ENCODE measurements around the gene CCL5. TPM values are rescaled to one million over a fixed set of nuclear protein-coding genes. Genes with fewer than 3 reads are reported as not detected.

CCL5 gene
- total and polyA plus RNA-seq, 2 donors (not counting 3 experiments of a cell fraction or from before 2014, with no cell fraction given) = not detected

- Histone ChIP-seq H3K27ac (ENCODE audit: insufficient read depth, low read depth, low read length) (no peak overlapping the region), H3K9me1 (replicated peaks; ENCODE audit: control insufficient read depth, extremely low read depth, insufficient read depth, low read length) (no peaks in the 10 kb centered on the region), H3K27me3 (ENCODE audit: control insufficient read depth in 2 of 2, insufficient read depth in 2 of 2, low read length in 2 of 2) (no peaks in the 10 kb centered on the region), H3K4me2 (ENCODE audit: insufficient read depth, low read length) (no peak overlapping the region), H2AFZ (ENCODE audit: low read depth, low read length) (no peak overlapping the region), H4K20me1 (replicated peaks; ENCODE audit: control insufficient read depth, extremely low read depth, insufficient read depth, low read length) (no peaks in the 10 kb centered on the region), H3K4me1 (ENCODE audit: control insufficient read depth, extremely low read depth, insufficient read depth, low read length) (peaks cover 4% of the 10 kb centered on the region), H3K9ac (replicated peaks; ENCODE audit: extremely low read depth, insufficient read depth, low read length) (no peak overlapping the region), H3K9me3 (replicated peaks; ENCODE audit: control insufficient read depth, insufficient read depth, low read length) (no peaks in the 10 kb centered on the region), H3K4me3 (replicated peaks in 1 of 3; ENCODE audit: insufficient read depth in 1 of 3, low read depth in 1 of 3, low read length in 3 of 3) (no peak overlapping the region), H3K36me3 (ENCODE audit: control insufficient read depth in 2 of 2, extremely low read depth in 1 of 2, insufficient read depth in 2 of 2, low read length in 2 of 2) (no peaks in the 10 kb centered on the region), H3K79me2 (ENCODE audit: control insufficient read depth, insufficient read depth, low read length) (no peaks in the 10 kb centered on the region)
- no peak for TF ChIP-seq GATA2 (IDR thresholded peaks at IDR 0.05; ENCODE audit: insufficient read depth, insufficient read length, low read depth, low read length)
- no peak for TF ChIP-seq EZH2 (IDR thresholded peaks at IDR 0.05; ENCODE audit: borderline replicate concordance, low read depth, low read length, severe bottlenecking)
- TF ChIP-seq JUN (IDR thresholded peaks at IDR 0.05; ENCODE audit: borderline replicate concordance, insufficient read depth, insufficient read length, low read depth) = no peak
- TF ChIP-seq MYC (IDR thresholded peaks at IDR 0.05; ENCODE audit: low read depth, low read length) = no peak
- TF ChIP-seq POLR2AphosphoS5 (IDR thresholded peaks at IDR 0.05; ENCODE audit: insufficient read depth, low read depth, low read length) = no peak
- TF ChIP-seq POLR2A (IDR thresholded peaks at IDR 0.05; ENCODE audit: low read depth, low read length) = no peak
- TF ChIP-seq FOS (IDR thresholded peaks at IDR 0.05; ENCODE audit: borderline replicate concordance, insufficient read depth, low read length) = no peak
- no peak for TF ChIP-seq MAX (IDR thresholded peaks at IDR 0.05; ENCODE audit: insufficient read depth, insufficient read length)
- TF ChIP-seq, protein P1, sequence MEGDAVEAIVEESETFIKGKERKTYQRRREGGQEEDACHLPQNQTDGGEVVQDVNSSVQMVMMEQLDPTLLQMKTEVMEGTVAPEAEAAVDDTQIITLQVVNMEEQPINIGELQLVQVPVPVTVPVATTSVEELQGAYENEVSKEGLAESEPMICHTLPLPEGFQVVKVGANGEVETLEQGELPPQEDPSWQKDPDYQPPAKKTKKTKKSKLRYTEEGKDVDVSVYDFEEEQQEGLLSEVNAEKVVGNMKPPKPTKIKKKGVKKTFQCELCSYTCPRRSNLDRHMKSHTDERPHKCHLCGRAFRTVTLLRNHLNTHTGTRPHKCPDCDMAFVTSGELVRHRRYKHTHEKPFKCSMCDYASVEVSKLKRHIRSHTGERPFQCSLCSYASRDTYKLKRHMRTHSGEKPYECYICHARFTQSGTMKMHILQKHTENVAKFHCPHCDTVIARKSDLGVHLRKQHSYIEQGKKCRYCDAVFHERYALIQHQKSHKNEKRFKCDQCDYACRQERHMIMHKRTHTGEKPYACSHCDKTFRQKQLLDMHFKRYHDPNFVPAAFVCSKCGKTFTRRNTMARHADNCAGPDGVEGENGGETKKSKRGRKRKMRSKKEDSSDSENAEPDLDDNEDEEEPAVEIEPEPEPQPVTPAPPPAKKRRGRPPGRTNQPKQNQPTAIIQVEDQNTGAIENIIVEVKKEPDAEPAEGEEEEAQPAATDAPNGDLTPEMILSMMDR (IDR thresholded peaks at IDR 0.05; ENCODE audit: extremely low read depth in 1 of 2, insufficient read depth in 1 of 2, low read depth in 1 of 2, low read length in 2 of 2) = no peak
- POLR2A ChIA-PET = no interaction called here
- intact Hi-C loops (cut with micrococcal nuclease) = no loop called here
- BruUV-seq (replicated peaks) = no TSS peak
- CTCF ChIA-PET = interaction anchor here (0.9 to 1.2 kb wide), 2 partner anchors 11 to 146 kb away, joined by 3 read pairs; no protein-coding TSS in a partner anchor
- no peak for FAIRE-seq
- dilution Hi-C loops (cut with MboI; ENCODE audit: extremely low pct_ligation_motif_present, low sequenced_read_pairs) = no loop called here
- DNase-seq (ENCODE audit: low read depth, low spot score) = no peak
Observed at GRCh38 chr17:35913609-35914008, 33.4 kb upstream of the CCL5 start.

All from endothelial cell of umbilical vein (primary cell).